Activated naive CD8-positive, alpha-beta T cell (primary cell): Measurements from ENCODE around the gene SNX2.

Experiments
- H3K27ac Mint-ChIP-seq: one replicate; pipeline ENCODE4 v1.8.0; 2021; ENCODE audit warnings: mixed read lengths
- H3K27me3 Mint-ChIP-seq: one replicate; pipeline ENCODE4 v1.8.0; 2021; ENCODE audit warnings: mixed read lengths
- H3K36me3 Mint-ChIP-seq: one replicate; pipeline ENCODE4 v1.8.0; 2021; ENCODE audit warnings: mixed read lengths
- H3K4me1 Mint-ChIP-seq: one replicate; pipeline ENCODE4 v1.8.0; 2021; ENCODE audit warnings: low read depth, mixed read lengths
- H3K4me3 Mint-ChIP-seq: one replicate; pipeline ENCODE4 v1.8.0; 2021; ENCODE audit warnings: mild to moderate bottlenecking, mixed read lengths
- H3K9me3 Mint-ChIP-seq: one replicate; pipeline ENCODE4 v1.8.0; 2021; ENCODE audit warnings: low read depth, mixed read lengths

Gene SNX2

DNA sequence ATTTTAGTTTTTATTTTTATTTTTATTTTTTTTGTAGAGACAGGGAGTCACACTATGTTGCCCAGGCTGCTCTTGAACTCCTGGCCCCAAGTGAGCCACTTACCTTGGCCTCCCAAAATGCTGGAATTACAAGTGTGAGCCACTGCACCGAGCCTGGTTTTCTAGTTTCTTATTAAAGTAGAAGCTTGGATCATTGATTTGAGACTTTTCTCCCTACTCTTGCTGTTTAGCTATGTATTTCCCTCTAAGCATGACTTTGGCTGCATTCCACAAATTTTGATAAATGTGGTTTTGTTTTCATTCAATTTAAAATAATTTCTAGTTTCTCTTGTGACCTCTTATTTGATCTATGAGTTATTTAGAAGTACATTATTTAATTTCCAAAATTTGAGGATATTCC lies 10.4 kb downstream of the SNX2 start:
- Mint-ChIP-seq H3K27ac (no peak overlapping the region), H3K27me3 (no peaks in the 10 kb centered on the region), H3K9me3 (peaks cover 5% of the 10 kb centered on the region), H3K4me1 (peaks cover 48% of the 10 kb centered on the region), H3K36me3 (peaks cover 29% of the 10 kb centered on the region), H3K4me3 (no peak overlapping the region)

- Mint-ChIP-seq H3K9me3 (peaks cover 5% of the 10 kb centered on the region), H3K27me3 (no peaks in the 10 kb centered on the region), H3K36me3 (peaks cover 31% of the 10 kb centered on the region), H3K4me3 (no peak overlapping the region), H3K4me1 (peaks cover 41% of the 10 kb centered on the region), H3K27ac (no peak overlapping the region)
Measured at GRCh38 chr5:122788371-122788770, 13.5 kb downstream of the SNX2 start.

- Mint-ChIP-seq H3K4me3 (no peak overlapping the region), H3K36me3 (peaks cover 29% of the 10 kb centered on the region), H3K27ac (no peak overlapping the region), H3K27me3 (no peaks in the 10 kb centered on the region), H3K4me1 (peaks cover 35% of the 10 kb centered on the region), H3K9me3 (peaks cover 5% of the 10 kb centered on the region)
Measured at GRCh38 chr5:122788996-122789395, 14.1 kb downstream of the SNX2 start.

DNA sequence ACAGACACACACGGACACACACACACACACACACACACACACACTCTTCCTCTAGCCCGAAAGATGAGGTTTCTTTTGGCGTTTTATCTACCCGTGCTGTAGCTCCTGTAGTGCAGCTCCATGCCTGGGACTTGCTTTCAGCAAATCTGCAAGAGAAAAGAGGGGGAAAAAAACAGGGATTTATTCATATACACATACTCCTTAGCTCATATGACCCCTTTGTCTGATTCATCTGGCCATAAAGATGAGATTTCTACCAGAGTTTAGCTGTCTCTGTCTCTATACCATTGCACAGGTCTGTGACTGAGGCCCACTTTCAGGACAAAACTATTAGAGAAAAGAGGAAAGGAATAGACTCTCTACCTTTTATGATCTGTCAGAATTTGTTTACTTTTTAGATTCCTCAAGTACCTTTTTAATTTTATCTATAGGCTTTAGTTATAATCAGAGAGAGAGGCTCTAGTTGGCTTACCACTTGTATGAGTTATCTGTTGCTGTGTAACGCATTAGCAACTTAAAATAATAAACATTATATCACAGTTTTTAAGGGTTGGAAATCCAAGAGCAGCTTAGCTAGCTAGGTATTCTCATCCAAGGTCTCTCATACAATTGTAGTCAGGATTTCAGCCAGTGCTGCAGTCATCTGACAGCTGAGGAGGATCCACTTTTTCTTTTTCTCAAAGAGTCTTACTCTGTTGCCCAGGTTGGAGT lies 14.7 kb downstream of the SNX2 start:
- Mint-ChIP-seq H3K36me3 (peaks cover 28% of the 10 kb centered on the region), H3K4me1 (peaks cover 31% of the 10 kb centered on the region), H3K4me3 (no peak overlapping the region), H3K27me3 (no peaks in the 10 kb centered on the region), H3K9me3 (peaks cover 5% of the 10 kb centered on the region), H3K27ac (no peak overlapping the region)

DNA sequence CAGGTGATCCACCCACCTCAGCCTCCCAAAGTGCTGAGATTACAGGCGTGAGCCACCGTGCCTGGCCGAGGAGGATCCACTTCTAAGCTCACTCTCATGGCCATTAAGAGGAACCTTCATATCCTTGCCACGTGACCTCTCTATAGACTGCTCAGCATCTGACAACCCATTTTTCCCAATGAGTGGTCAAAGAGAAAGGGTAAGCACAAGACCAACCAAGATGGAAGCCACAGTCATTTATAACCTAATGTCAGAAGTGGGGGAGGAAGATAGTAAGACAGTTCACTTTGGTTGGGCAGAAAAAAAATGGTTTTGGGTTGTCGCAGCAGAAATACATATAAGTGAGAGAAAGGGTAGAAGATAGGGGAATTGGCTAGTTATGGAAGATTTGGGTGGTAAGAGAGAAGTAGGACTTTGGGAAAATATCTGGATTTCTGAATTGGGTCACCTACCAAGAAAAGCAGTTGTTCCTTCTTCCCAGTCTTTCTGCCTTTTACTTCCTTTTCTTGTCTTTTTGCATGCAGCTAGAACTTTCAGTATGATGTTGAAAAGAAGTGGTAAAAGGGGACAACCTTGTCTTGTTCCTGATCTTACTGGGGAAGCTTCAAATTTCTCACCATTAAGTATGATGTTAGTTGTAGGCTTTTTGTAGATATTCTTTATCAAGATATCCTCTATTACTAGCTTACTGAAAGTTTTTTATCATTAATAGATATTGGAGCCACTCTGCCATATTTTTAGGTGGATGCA lies 15.6 kb downstream of the SNX2 start:
- H3K27me3 Mint-ChIP-seq: no peaks in the 10 kb centered on the region
- peaks cover 6% of the 10 kb centered on the region for H3K9me3 Mint-ChIP-seq
- H3K36me3 Mint-ChIP-seq: peaks cover 29% of the 10 kb centered on the region
- no peak overlapping the region for H3K27ac Mint-ChIP-seq
- peaks cover 26% of the 10 kb centered on the region for H3K4me1 Mint-ChIP-seq
- no peak overlapping the region for H3K4me3 Mint-ChIP-seq

DNA sequence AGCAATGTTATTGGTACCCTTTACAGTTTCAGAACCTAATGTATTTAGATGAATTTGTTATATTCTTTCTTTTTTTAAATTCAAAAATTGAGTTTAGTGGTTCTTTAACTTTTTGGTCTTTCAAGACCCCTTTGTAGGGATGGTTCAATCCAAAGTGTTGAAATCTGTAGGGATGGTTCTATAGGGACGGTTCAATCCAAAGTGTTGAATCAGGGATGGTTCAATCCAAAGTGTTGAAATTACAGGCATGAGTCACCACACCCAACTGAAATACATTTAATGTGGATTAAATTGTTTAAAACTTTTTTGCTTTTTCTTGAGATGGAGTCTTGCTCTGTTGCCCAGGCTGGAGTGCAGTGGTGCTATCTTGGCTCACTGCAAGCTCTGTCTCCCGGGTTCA lies 30.6 kb downstream of the SNX2 start:
- Mint-ChIP-seq H3K9me3 (no peaks in the 10 kb centered on the region), H3K27ac (no peak overlapping the region), H3K4me3 (no peak overlapping the region), H3K36me3 (peaks cover 22% of the 10 kb centered on the region), H3K27me3 (no peaks in the 10 kb centered on the region), H3K4me1 (no peaks in the 10 kb centered on the region)

GRCh38 chr5:122810405-122810804 lies 35.5 kb downstream of the SNX2 start:
- Mint-ChIP-seq H3K4me3 (no peak overlapping the region), H3K4me1 (no peaks in the 10 kb centered on the region), H3K27ac (no peak overlapping the region), H3K27me3 (no peaks in the 10 kb centered on the region), H3K36me3 (peaks cover 18% of the 10 kb centered on the region), H3K9me3 (no peaks in the 10 kb centered on the region)

DNA sequence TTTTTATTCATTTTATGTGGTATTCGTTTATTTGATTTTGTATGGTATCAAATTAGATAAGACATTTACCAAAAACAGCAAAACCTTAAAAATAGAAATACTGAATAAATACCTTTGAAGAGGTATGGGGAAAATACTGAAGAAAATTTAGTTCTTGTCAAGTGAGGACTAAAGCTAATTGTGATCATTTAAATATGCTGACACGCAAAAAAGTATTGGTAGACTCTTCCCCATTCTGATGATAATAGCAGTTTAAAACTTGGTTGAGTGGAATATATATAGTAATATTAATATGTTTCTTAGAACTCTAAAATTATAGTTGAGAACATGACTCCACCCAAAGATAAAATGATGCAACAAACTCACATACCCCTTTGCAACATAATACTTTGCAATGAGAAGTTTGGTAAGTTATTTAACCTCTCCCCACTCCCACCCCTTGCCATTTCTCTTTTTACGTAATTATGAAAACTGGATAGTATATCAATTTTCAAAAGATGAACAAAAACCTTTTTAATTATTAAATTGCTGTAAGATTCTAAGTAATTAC lies 40.4 kb downstream of the SNX2 start:
- Mint-ChIP-seq H3K27ac (no peak overlapping the region), H3K9me3 (no peaks in the 10 kb centered on the region)

DNA sequence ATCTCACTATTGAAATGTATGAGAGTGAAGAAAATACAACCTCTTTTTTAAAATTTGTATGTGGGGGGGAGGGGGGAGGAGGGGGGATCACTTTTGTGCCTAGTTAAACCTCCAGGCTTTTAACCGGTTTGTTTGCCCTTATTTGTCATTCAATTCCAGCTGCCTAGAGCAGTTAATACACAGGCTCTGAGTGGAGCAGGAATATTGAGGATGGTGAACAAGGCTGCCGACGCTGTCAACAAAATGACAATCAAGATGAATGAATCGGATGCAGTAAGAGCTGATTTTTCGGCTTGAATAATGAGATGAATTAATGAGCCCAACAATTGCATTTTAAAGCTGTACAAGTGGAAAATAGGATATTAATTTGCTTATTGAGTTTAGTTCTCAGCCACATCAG lies 41.9 kb downstream of the SNX2 start:
- Mint-ChIP-seq H3K4me3 (no peak overlapping the region), H3K27ac (no peak overlapping the region), H3K36me3 (peaks cover 6% of the 10 kb centered on the region)

More for the DNA sequence above, 40.4 kb downstream of the SNX2 start:
- H3K27me3 Mint-ChIP-seq: no peaks in the 10 kb centered on the region
- no peak overlapping the region for H3K4me3 Mint-ChIP-seq
- H3K4me1 Mint-ChIP-seq: no peaks in the 10 kb centered on the region
- peaks cover 11% of the 10 kb centered on the region for H3K36me3 Mint-ChIP-seq

DNA sequence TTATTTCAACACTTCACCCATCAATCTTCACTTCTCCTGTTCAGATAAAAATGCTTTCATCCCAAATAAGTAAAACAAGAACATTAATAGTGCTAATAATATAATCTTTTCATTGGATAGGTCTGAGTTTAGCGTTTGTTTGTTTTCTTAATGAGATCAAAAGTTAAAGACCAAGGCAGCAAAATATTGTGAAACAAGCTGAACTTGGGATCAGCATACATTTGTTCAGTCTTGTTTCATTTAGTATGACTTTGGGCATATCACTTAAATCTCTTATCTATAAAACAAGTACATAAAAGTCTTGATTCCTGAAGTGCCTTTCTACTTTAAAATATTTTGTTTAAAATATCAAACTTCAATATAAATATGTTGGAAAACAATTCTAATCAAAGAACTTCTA lies 57.1 kb downstream of the SNX2 start:
- H3K9me3 Mint-ChIP-seq: no peaks in the 10 kb centered on the region
- no peaks in the 10 kb centered on the region for H3K27me3 Mint-ChIP-seq
- H3K36me3 Mint-ChIP-seq: peaks cover 6% of the 10 kb centered on the region
- no peaks in the 10 kb centered on the region for H3K4me1 Mint-ChIP-seq
- H3K27ac Mint-ChIP-seq: no peak overlapping the region
- H3K4me3 Mint-ChIP-seq: no peak overlapping the region

More for the DNA sequence above, 41.9 kb downstream of the SNX2 start:
- no peaks in the 10 kb centered on the region for H3K9me3 Mint-ChIP-seq
- no peaks in the 10 kb centered on the region for H3K4me1 Mint-ChIP-seq
- no peaks in the 10 kb centered on the region for H3K27me3 Mint-ChIP-seq

GRCh38 chr5:122835681-122836080 lies 60.8 kb downstream of the SNX2 start:
- Mint-ChIP-seq H3K27ac (no peak overlapping the region), H3K36me3 (no peaks in the 10 kb centered on the region), H3K4me3 (no peak overlapping the region), H3K9me3 (no peaks in the 10 kb centered on the region), H3K27me3 (peaks cover 3% of the 10 kb centered on the region), H3K4me1 (no peaks in the 10 kb centered on the region)

DNA sequence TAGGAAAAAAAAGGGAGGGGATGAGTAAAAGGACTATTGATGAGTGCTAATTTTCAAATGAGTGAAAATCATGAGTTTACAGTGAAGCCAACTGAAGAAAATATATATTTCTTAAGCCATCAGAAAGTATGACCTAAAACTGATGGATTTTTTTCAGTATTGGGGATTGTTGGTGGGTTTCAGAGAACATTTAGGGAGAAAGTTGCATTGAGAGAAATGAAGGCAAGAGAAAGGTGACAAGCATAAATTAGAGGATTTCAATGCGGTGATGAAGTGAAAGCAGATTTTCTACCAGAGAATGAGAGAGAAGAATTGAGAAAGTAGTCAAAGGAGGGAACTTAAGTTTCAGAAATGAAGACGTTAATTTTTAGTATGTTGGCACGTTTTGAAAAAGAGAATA lies 62.1 kb downstream of the SNX2 start:
- Mint-ChIP-seq H3K4me3 (no peak overlapping the region), H3K27me3 (peaks cover 4% of the 10 kb centered on the region), H3K27ac (no peak overlapping the region), H3K36me3 (no peaks in the 10 kb centered on the region), H3K9me3 (no peaks in the 10 kb centered on the region), H3K4me1 (no peaks in the 10 kb centered on the region)

- Mint-ChIP-seq H3K9me3 (no peaks in the 10 kb centered on the region), H3K27ac (no peak overlapping the region), H3K27me3 (peaks cover 7% of the 10 kb centered on the region), H3K4me1 (peaks cover 11% of the 10 kb centered on the region), H3K4me3 (no peak overlapping the region), H3K36me3 (no peaks in the 10 kb centered on the region)
Measured at GRCh38 chr5:122839731-122840130, 64.9 kb downstream of the SNX2 start.

- H3K4me1 Mint-ChIP-seq: peaks cover 20% of the 10 kb centered on the region
- H3K36me3 Mint-ChIP-seq: no peaks in the 10 kb centered on the region
- H3K27me3 Mint-ChIP-seq: peaks cover 7% of the 10 kb centered on the region
- no peak overlapping the region for H3K27ac Mint-ChIP-seq
- H3K9me3 Mint-ChIP-seq: no peaks in the 10 kb centered on the region
- no peak overlapping the region for H3K4me3 Mint-ChIP-seq
Measured at GRCh38 chr5:122842016-122842580, 67.2 kb downstream of the SNX2 start.
